ENCODE measurements around the gene ENGASE.

The ENGASE gene

DNA sequence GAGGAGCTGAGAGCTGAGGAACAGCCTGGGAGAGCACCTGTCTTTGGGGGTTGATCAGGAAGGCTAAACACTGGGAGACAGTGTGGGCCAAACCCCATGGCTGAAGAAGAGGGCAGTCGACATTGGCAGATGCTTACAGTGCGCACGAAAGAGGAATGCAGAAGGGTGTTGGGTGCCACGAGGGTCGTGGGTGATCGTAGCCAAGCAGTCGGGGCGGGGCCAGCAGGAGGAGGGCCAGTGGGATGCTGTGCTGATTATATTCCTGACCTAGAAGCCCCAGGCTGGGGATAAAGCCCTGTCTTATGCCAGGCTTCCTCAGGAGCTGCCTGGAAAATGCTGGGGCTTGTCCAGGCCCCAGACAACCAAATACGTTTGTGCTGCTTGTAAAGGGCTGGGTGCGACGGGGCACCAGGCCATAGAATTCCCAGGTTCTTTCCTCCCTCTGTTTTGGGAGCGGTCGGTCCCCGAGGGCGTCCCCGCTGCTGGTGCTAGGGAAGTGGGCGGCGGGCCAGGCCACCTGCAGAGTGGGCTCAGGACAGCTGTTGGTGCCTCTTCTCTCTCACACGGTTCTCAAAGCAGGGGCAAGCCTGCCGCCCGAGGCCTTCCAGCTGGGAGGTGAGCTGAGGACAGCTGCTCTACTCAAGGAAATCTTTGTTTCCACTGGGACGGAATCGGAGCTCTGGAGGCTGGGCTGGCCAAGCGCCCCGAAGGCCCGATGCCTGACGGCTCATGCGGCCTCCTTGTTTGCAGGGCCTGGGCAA lies 40.7 kb upstream of the ENGASE start:
- no peak for DNase-seq (ENCODE audit: extremely low read depth, insufficient read length)
- TF ChIP-seq, protein P1, sequence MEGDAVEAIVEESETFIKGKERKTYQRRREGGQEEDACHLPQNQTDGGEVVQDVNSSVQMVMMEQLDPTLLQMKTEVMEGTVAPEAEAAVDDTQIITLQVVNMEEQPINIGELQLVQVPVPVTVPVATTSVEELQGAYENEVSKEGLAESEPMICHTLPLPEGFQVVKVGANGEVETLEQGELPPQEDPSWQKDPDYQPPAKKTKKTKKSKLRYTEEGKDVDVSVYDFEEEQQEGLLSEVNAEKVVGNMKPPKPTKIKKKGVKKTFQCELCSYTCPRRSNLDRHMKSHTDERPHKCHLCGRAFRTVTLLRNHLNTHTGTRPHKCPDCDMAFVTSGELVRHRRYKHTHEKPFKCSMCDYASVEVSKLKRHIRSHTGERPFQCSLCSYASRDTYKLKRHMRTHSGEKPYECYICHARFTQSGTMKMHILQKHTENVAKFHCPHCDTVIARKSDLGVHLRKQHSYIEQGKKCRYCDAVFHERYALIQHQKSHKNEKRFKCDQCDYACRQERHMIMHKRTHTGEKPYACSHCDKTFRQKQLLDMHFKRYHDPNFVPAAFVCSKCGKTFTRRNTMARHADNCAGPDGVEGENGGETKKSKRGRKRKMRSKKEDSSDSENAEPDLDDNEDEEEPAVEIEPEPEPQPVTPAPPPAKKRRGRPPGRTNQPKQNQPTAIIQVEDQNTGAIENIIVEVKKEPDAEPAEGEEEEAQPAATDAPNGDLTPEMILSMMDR (IDR thresholded peaks at IDR 0.05; ENCODE audit: insufficient read depth, low read length, poor library complexity, severe bottlenecking), result no peak
- Histone ChIP-seq H3K36me3 (ENCODE audit: control insufficient read depth, insufficient read depth, low read length) (no peaks in the 10 kb centered on the region), H3K27me3 (replicated peaks; ENCODE audit: control insufficient read depth, insufficient read depth, low read length) (peaks cover 2% of the 10 kb centered on the region), H3K4me3 (replicated peaks; ENCODE audit: low read depth, low read length) (no peak overlapping the region)

DNA sequence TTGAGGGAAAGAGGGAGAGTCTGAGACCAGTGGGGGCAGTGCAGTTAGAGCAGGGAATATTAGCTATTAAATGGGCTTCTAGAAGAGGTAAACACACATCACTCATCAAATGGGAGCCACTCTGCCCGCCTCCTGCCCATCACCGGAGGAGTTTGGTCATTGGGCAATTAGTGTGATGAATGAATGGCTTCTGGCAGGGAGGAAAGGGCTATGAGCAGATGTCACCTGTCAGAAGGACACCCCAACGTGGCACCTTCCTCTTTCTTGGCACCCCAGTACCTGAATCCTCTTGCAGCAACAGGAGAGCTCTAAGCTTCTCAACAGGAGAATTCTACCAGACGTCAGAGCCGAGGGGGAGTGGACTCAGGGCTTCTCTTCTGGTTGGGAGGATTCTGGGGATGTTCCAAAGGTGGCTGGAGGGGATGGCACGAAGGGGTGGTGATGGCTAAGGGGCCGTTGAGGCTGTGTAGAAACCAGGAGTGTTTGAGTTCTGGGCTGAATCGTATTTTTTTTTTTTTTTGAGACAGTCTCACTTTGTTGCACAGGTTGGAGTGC lies 39.6 kb upstream of the ENGASE start:
- no peaks in the 10 kb centered on the region; the same call in 1 of the 2 replicates for H3K27me3 ChIP-seq (replicated peaks; ENCODE audit: control insufficient read depth, insufficient read depth, low read length)
- no peak for DNase-seq (ENCODE audit: extremely low read depth, insufficient read length)

DNA sequence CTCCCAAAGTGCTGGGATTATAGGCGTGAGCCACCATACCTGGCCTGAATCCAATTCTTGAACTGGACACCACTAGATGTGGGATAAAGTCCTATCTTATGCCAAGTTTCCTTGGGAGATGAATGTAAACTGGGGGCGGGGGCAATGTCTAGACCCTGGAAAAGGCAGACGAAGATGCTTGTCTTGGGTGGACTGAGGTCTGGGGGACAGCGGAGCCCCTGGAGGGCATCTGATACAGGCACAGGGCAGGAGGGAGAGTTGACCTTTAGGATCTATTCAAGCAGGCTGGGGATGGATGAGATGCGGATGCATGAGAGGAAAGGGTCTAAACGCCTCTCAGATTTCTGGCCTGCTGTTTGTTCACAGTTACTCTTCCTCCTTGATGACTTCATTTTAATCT lies 38.9 kb upstream of the ENGASE start:
- TF ChIP-seq, protein P1 (IDR thresholded peaks at IDR 0.05; ENCODE audit: insufficient read depth, low read length, poor library complexity, severe bottlenecking), result no peak
- Histone ChIP-seq H3K36me3 (ENCODE audit: control insufficient read depth, insufficient read depth, low read length) (no peaks in the 10 kb centered on the region), H3K27me3 (replicated peaks; ENCODE audit: control insufficient read depth, insufficient read depth, low read length) (no peaks in the 10 kb centered on the region; the same call in 1 of the 2 replicates), H3K4me3 (replicated peaks; ENCODE audit: low read depth, low read length) (no peak overlapping the region)
- DNase-seq (ENCODE audit: extremely low read depth, insufficient read length), result no peak

More for the DNA sequence above, 39.6 kb upstream of the ENGASE start:
- no peak overlapping the region for H3K4me3 ChIP-seq (replicated peaks; ENCODE audit: low read depth, low read length)
- H3K36me3 ChIP-seq (ENCODE audit: control insufficient read depth, insufficient read depth, low read length), result no peaks in the 10 kb centered on the region
- TF ChIP-seq, protein P1 (IDR thresholded peaks at IDR 0.05; ENCODE audit: insufficient read depth, low read length, poor library complexity, severe bottlenecking), result no peak

DNA sequence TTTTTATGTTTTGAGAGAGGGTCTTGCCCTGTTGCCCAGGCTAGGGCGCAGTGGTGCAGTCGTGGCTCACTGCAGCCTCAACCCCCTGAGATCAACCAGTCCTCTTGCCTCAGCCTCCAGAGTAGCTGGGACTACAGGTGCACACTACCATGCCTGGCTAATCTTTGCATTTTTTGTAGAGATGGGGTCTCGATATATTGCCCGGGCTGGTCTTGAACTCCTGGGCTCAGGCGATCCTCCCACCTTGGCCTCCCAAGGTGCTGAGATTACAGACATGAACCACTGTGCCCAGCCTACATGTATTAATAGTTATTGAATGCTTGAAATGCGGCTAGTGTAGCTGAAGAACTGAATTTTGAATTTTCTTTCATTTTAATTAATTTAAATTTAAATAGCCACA lies 38.4 kb upstream of the ENGASE start:
- TF ChIP-seq, protein P1 (IDR thresholded peaks at IDR 0.05; ENCODE audit: insufficient read depth, low read length, poor library complexity, severe bottlenecking), result no peak
- Histone ChIP-seq H3K4me3 (replicated peaks; ENCODE audit: low read depth, low read length) (no peak overlapping the region), H3K36me3 (ENCODE audit: control insufficient read depth, insufficient read depth, low read length) (no peaks in the 10 kb centered on the region), H3K27me3 (replicated peaks; ENCODE audit: control insufficient read depth, insufficient read depth, low read length) (no peaks in the 10 kb centered on the region; the same call in 1 of the 2 replicates)
- DNase-seq (ENCODE audit: extremely low read depth, insufficient read length), result no peak

DNA sequence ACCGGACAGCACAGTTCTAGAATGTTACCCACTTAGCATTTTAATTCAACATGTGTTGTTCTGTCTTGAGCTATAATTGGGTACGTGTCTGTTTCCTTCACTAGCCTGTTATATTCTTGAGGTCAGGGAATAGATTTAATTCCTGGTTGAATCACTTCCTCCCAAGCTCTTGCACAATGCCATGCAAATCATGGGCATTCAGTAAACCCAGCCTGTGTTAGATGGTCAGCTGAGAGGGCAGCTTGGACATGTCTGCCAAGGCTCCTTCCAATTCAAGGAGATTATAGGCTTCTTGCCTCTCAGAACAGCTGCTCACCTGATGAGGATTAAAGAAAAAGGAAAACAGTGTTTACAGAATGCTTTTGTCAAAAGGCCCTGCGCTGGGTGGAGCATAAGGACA lies 38.0 kb upstream of the ENGASE start:
- Histone ChIP-seq H3K4me3 (replicated peaks; ENCODE audit: low read depth, low read length) (no peak overlapping the region), H3K36me3 (ENCODE audit: control insufficient read depth, insufficient read depth, low read length) (no peaks in the 10 kb centered on the region), H3K27me3 (replicated peaks; ENCODE audit: control insufficient read depth, insufficient read depth, low read length) (no peaks in the 10 kb centered on the region; the same call in 1 of the 2 replicates)
- TF ChIP-seq, protein P1 (IDR thresholded peaks at IDR 0.05; ENCODE audit: insufficient read depth, low read length, poor library complexity, severe bottlenecking), result no peak
- DNase-seq (ENCODE audit: extremely low read depth, insufficient read length), result no peak

Data from GM06990 (cell line).